ES-I3 (cell line): ENCODE measurements around the gene ELP5.

Experiments
- H3K36me3 ChIP-seq: 2 replicates; pipeline ENCODE4 v1.6.1; 2013; ENCODE audit warnings: mild to moderate bottlenecking, low read length, control low read depth, moderate library complexity; ENCODE audit not compliant: insufficient read depth
- H3K4me1 ChIP-seq: 2 replicates; pipeline ENCODE4 v1.6.1; 2013; ENCODE audit warnings: mild to moderate bottlenecking, control low read depth, low read length; ENCODE audit not compliant: insufficient read depth
- H3K9ac ChIP-seq: 2 replicates; pipeline ENCODE4 v1.6.1; 2013; ENCODE audit warnings: low read depth, mild to moderate bottlenecking, low read length, moderate library complexity
- H3K9me3 ChIP-seq: 2 replicates; pipeline ENCODE4 v1.6.1; 2013; ENCODE audit warnings: mild to moderate bottlenecking, low read length, moderate library complexity; ENCODE audit not compliant: control insufficient read depth, insufficient read depth

Gene ELP5

GRCh38 chr17:7249830-7250229 lies 2.2 kb upstream of the ELP5 start:
- Histone ChIP-seq H3K9me3 (no peaks in the 10 kb centered on the region), H3K4me1 (no peaks in the 10 kb centered on the region), H3K36me3 (peaks cover 8% of the 10 kb centered on the region), H3K9ac (peak overlapping the region; percentile 99; the same call in 1 of the 2 replicates)

GRCh38 chr17:7250695-7251627 lies 1.1 kb upstream of the ELP5 start:
- Histone ChIP-seq H3K9ac (peak overlapping the region; percentile 99), H3K9me3 (no peaks in the 10 kb centered on the region), H3K36me3 (peaks cover 10% of the 10 kb centered on the region), H3K4me1 (no peaks in the 10 kb centered on the region)

DNA sequence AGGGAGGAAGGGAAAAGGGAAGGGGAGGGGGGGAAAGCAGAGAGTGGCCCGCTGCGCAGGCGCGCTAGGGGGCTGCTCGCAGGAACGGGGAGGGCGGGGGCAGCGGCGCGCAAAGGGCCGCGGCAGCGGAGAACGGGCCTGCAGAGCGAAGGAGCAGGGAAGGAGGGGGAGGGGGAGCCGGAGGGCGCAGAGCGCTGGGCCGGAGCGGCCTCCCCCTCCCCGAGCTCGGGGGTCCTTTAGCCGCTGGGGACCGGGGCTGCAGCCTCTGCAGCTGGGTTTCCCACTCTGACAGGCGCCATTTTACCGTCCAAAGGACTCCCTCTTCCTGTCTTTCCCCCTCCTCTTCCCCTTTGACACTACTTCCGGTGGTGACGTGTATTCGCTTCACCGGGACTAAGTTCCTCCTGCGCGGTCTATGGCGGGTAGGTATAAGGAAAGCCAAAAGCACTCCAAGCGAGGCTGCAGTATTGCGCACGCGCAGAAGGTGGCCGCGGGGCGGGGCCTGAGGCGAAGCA lies 297 bp upstream of the ELP5 start, which contains the start of gene CTDNEP1:
TSS of gene CTDNEP1 (minus strand) at position 74 of the 515 bp plus-strand sequence. CDS start 438 bp downstream, outside the sequence.
- H3K9me3 ChIP-seq: no peaks in the 10 kb centered on the region
- H3K36me3 ChIP-seq: peaks cover 10% of the 10 kb centered on the region
- H3K9ac ChIP-seq: peak within 1 kb of the TSS; percentile 99
- no peaks in the 10 kb centered on the region for H3K4me1 ChIP-seq

- Histone ChIP-seq H3K9ac (peak overlapping the region; percentile 99), H3K4me1 (no peaks in the 10 kb centered on the region), H3K9me3 (no peaks in the 10 kb centered on the region), H3K36me3 (peaks cover 16% of the 10 kb centered on the region)
Measured at GRCh38 chr17:7253082-7253481, 1.1 kb downstream of the ELP5 start.

DNA sequence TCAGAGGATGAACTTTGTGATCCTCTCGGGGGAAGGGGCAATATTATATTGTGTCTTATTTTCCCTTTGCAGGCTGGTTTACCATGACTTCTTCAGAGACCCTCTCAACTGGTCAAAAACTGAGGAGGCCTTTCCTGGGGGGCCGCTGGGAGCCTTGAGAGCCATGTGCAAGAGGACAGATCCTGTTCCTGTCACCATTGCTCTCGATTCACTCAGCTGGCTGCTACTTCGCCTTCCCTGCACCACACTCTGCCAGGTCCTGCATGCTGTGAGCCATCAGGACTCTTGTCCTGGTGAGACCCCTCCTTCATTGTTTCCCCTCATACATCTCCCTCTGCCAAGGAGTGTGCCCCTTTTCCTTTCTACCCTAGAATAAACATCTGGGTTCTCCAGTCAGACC lies 2.5 kb downstream of the ELP5 start:
- no peaks in the 10 kb centered on the region for H3K9me3 ChIP-seq
- no peaks in the 10 kb centered on the region for H3K4me1 ChIP-seq
- no peak overlapping the region for H3K9ac ChIP-seq
- H3K36me3 ChIP-seq: peaks cover 23% of the 10 kb centered on the region

DNA sequence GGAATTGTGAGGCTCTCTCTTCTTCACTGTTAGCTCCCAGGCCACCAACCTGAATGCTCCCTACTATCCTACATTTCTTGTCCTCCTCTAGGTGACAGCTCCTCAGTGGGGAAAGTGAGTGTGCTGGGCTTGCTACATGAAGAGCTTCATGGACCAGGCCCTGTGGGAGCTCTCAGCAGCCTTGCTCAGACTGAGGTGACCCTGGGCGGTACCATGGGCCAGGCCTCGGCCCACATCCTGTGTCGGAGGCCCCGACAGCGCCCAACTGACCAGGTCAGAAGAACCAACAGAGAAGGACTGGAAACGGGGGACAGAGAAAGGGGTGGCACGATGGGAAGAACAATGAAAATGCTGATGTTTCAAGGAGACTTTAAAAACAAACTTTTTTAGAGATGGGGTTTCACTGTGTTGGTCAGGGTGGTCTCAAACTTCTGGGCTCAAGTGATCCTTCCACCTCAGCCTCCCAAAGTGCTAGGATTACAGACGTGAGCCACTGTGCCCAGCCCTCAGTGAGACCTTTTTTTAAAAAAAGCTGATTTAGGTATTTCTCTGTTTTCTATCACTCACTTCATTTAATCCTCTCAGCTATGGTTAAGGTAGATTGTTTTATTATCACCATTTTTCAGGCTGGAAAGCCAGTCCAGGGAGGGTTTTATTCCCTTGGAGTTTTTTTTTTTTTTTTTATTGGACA lies 4.9 kb downstream of the ELP5 start:
- H3K36me3 ChIP-seq: peaks cover 23% of the 10 kb centered on the region

DNA sequence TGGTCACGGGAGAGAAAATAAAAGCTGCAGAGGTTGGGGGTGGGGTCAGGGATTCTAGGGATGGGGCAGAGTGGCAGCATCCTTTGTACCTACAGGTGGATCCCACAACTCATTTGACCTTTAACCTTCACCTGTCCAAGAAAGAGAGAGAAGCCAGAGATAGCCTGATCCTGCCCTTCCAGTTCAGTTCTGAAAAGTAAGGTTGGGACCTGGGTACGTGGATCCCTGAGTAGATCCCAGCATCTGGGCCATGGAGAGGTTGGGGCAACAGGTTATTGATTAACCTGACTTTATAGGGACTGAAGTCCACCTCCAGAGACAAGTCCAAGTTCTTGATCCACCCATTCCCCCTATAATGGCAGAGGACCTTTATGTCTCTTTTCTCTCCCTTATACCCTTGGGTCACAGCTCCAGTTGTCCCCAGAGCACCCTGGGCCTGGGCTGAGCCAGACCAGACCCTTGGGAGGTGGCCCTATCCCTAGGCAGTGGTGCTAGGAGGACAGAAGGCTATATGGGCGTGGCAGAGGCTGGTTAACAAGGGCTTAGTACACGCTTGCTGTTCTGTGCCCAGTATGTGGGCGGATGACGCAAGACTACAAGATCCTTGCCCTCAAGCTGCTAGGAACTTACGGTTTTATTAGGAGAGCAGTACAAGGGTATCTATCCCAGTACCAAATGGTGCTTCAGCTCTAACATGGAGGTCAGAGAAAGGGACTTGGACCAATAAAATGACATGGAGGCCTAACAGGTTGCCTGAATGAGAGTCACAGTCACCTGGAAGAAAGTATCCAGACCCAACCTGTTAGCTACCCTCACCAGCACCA lies 6.9 kb downstream of the ELP5 start:
- Histone ChIP-seq H3K36me3 (peaks cover 23% of the 10 kb centered on the region), H3K9ac (no peak overlapping the region), H3K9me3 (no peaks in the 10 kb centered on the region), H3K4me1 (peaks cover 3% of the 10 kb centered on the region; the same call in 1 of the 2 replicates)

More for the DNA sequence above, 4.9 kb downstream of the ELP5 start:
- no peak overlapping the region for H3K9ac ChIP-seq
- H3K4me1 ChIP-seq: no peaks in the 10 kb centered on the region
- no peaks in the 10 kb centered on the region for H3K9me3 ChIP-seq

- Histone ChIP-seq H3K4me1 (peaks cover 5% of the 10 kb centered on the region; the same call in 1 of the 2 replicates), H3K9me3 (no peaks in the 10 kb centered on the region), H3K9ac (no peak overlapping the region), H3K36me3 (peaks cover 18% of the 10 kb centered on the region)
Measured at GRCh38 chr17:7259555-7259889, 7.5 kb downstream of the ELP5 start.

DNA sequence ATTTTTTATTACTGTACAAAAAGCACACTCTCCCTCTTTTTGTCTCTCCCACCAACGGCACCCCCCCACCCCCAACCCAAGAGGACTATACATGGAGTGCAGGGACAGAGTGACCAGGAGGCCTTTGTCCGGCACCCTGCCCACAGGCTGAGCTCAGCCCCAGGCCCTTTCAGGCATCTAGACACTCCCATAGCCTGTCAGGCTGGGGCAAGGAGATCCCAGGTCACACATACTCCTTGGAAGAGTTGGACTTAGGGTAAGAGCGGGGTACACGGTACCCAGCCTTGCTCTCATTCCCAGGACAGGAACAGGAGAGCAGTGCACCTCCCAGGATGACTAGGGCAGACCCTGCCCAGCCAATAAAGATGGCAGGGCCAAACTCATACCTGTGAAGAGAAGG lies 8.1 kb downstream of the ELP5 start:
- no peaks in the 10 kb centered on the region for H3K9me3 ChIP-seq
- H3K36me3 ChIP-seq: peaks cover 15% of the 10 kb centered on the region; the same call in 1 of the 2 replicates
- peak overlapping the region; percentile 94; the same call in 1 of the 2 replicates for H3K9ac ChIP-seq
- peaks cover 5% of the 10 kb centered on the region; the same call in 1 of the 2 replicates for H3K4me1 ChIP-seq

GRCh38 chr17:7260651-7261378 lies 8.8 kb downstream of the ELP5 start:
- peaks cover 5% of the 10 kb centered on the region; the same call in 1 of the 2 replicates for H3K4me1 ChIP-seq
- H3K9ac ChIP-seq: peak overlapping the region; percentile 94
- H3K36me3 ChIP-seq: peaks cover 15% of the 10 kb centered on the region; the same call in 1 of the 2 replicates
- H3K9me3 ChIP-seq: no peaks in the 10 kb centered on the region

GRCh38 chr17:7261379-7262191 lies 9.6 kb downstream of the ELP5 start:
- Histone ChIP-seq H3K9me3 (no peaks in the 10 kb centered on the region), H3K36me3 (peaks cover 13% of the 10 kb centered on the region; the same call in 1 of the 2 replicates), H3K4me1 (peaks cover 10% of the 10 kb centered on the region; the same call in 1 of the 2 replicates), H3K9ac (peak overlapping the region; percentile 94)

GRCh38 chr17:7262192-7262934 lies 10.3 kb downstream of the ELP5 start, which contains the start of gene CLDN7:
CLDN7 (minus strand) TSS chr17:7262478; CDS start chr17:7262043, 435 bp downstream.
- Histone ChIP-seq H3K9ac (peak within 1 kb of the TSS; percentile 94), H3K4me1 (peaks cover 13% of the 10 kb centered on the region; the same call in 1 of the 2 replicates), H3K9me3 (no peaks in the 10 kb centered on the region), H3K36me3 (peaks cover 10% of the 10 kb centered on the region; the same call in 1 of the 2 replicates)
